HG02798 (cell line): ENCODE measurements around the gene SPATS2.
"Not testable (repeated sequence)": the region's sequence is repeated elsewhere in the genome, so short reads cannot be mapped to it uniquely, and the experiment has no call there.

Experiments
- ATAC-seq: cut with Tn5 transposase; IDR thresholded peaks from one replicate; pipeline ENCODE4 v1.9.1; 2021; ENCODE audit warnings: mild to moderate bottlenecking; ENCODE audit not compliant: unreplicated experiment, poor library complexity

The SPATS2 gene

DNA sequence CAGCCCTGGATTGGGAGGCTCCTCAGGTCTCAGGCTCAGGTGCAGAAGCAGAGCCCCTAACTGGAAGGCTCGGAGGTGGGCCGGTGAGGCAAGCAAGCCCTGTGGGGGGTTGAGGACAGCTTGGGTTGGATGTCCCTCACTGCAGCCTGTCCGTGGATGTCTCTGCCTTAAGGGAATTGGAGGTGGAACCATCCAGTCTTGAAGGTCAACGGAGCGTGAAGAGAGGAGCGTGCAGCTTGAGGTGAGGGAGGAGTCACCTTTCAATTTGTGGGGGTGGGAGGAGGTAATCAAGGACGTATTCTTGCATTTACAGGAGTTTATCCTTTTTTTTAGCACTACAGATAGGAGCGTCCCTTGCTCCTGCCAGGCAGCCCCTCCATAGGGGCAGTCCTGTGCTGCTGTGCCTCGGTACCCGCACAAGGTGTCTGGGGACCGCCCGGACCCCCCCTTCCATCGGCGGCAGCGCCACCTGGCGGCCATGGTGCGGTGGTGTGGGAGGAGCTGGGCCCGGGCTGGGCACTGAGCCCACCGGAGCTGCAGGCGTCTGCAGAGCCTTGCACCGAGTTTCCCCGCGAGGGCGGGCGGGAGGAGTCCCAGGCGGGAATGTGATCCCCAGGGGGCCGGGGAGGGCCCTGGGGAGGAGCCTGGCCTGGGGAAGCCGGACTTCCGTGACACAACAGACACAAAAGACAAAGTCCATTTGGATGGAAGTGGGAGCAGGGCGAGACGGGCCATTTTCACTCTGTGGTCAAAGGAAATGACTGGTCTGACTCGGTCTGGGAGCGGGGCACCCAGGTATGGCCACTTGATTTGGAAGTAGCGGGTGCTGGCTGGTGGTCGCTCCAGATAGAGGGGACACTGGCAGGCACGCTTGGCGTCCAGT, 19.7 kb upstream of the SPATS2 start:
- peak; percentile 62 for ATAC-seq

DNA sequence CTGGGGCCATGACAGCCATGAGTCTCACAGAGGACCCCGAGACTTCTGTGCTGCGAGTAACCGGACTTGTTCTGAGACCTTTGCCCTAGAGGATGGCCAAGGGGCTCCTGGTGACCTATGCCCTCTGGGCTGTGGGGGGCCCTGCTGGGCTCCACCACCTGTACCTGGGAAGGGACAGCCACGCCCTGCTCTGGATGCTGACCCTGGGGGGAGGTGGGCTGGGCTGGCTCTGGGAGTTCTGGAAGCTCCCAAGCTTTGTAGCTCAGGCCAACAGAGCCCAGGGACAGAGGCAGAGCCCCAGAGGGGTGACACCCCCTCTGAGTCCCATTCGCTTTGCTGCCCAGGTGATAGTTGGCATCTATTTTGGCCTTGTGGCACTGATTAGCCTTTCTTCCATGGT, 18.5 kb upstream of the SPATS2 start:
- ATAC-seq: no peak

DNA sequence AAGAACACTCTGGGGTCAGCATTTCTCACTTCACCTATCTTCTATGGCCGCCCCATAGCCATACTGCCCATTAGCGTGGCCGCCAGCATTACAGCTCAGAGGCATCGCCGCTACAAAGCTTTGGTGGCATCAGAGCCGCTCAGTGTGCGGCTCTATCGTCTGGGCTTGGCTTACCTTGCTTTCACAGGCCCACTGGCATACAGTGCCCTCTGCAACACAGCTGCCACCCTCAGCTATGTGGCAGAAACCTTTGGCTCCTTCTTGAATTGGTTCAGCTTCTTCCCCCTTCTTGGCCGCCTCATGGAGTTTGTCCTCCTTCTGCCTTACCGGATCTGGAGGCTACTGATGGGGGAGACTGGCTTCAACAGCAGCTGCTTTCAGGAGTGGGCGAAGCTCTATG, 18.0 kb upstream of the SPATS2 start:
- ATAC-seq: no peak

DNA sequence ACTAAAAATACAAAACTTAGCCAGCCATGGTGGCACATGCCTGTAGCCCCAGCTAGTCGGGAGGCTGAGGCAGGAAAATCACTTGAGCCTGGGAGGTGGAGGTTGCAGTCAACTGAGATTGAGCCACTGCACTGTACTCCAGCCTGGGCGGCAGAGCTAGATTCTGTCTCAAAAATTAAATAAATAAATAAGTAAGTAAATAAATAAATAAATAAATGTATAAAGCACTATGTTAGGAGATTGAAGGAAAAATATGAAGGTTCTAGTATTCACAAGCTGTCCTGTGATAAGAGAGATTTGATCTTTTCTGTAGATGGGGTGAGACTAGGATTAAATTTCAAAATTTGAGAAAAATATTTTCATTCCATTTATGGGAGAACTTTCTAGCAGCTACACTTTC, 14.9 kb upstream of the SPATS2 start:
- ATAC-seq: no peak

DNA sequence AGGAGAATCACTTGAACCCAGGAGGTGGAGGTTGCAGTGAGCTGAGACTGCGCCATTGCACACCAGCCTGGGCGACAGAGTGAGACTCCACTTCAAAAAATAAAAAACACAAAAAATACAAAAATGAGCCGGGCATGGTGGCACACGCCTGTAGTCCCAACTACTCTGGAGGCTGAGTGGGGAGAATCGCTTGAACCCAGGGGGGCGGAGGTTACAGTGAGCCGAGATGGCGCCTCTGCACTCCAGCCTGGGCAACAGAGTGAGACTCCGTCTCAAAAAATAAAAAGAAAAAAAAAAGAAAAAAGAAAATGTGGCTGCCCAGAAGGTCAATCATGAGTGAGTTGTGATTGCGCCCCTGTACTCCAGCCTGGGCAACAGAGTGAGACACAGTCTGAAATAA, 11.3 kb upstream of the SPATS2 start:
- ATAC-seq: no peak

DNA sequence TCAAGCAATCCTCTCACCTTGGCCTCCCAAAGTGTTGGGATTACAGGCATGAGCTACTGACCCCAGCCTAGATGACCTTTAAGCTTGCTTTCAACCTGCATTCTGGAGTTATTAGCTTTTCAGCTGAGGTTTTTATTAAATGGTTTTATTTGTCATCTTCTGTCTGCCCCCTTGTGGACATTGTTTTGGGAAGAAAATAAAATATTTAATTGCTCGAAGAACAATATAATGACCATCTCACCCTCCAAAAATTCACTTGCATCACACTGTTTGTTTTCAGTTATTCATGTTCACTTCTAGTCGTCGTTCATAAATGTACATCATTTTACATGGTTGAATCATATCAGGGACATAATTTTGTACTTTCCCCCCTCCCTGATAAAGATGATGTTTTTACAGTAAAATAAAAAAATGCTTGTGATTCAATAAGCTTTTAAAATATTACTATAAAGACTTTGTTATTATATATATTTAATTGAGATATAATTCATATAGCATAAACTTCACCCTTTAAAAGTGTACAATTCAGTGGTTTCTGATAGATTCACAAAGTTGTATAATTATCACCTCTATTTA, 10.1 kb upstream of the SPATS2 start:
- no peak for ATAC-seq

DNA sequence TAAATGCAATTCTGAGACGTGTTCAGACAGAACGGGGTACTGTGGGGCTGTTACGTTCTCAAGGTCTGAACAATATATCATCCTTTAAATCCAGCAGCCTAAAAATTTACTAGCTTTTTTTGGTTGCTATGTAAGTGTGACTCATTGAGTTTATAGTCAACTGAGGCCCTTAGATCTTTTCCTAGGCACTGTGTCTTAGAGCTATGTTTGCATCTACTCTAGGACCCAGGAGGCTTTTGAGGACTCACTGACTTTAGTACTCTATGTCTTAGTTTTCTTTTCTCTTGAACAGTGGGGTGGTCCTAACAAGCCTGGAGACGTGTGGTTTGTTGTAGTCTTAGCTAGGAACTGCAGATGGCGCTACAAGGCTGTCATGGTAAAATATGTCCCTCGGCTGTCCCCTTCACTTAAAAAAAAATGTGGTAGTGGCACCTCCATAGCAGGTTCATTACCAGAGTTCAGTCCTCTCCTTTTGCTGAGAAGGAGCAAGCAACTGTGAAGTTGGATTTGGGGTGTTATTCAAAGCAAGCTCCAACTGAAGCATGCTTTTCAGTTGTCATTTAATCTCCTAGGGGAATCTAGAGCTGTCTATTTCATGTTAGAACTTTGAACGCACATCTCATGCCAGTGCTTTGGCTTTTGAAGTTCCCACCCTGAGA, 8.7 kb upstream of the SPATS2 start:
- no peak for ATAC-seq

DNA sequence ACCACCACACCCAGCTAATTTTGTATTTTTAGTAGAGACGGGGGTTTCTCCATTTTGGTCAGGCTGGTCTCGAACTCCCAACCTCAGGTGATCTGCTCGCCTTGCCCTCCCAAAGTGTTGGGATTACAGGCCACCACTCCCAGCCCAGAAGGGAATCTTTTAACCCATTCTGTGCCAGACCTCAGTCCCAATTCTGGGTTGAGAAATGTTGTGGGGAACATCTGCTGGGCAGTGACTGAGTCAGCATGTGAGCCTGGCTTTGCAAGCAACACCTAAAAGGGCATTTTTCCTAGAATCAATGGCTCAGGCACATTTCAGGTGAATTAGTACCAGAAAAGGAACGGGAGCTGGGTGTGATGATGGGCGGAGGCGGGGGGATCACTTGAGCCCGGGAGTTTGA, 7.6 kb upstream of the SPATS2 start:
- no peak for ATAC-seq

DNA sequence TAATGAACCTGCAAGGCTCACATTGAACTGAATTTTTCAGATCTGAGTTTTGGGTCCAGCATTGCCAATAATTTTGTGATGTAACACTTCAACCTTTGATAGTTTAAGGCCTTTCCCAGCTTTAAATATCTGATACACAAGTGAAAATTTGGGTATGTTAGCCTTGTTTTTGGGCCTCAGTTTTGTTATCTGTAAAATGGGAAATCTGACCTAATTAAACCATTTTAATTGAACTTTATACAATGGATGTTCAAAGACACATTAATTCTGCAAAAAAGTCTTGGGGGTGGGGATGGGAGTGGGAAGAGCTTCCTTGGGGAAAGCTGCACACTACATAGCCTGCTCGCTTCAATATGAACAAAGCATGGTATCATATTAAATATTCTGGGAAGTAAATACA, 5.2 kb upstream of the SPATS2 start:
- ATAC-seq: no peak

DNA sequence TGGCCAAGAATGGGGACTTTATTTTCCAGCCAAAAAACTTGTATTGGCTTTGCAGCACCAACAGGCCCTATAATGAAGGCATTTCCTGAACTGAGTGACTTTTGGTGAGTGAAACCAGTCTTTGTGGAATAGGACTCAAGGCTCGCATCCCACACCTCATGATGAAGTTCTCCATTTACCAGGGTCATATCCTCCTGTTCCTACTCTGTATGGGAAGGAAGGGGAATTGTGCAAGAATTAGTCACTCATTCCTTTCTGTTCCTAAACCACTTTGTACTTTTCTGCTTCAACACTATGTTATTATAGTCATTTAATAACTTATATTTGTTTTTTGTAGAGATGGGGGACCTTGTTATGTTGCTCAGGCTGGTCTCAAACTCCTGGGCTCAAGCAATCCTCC, 2.3 kb upstream of the SPATS2 start:
- ATAC-seq: no peak

DNA sequence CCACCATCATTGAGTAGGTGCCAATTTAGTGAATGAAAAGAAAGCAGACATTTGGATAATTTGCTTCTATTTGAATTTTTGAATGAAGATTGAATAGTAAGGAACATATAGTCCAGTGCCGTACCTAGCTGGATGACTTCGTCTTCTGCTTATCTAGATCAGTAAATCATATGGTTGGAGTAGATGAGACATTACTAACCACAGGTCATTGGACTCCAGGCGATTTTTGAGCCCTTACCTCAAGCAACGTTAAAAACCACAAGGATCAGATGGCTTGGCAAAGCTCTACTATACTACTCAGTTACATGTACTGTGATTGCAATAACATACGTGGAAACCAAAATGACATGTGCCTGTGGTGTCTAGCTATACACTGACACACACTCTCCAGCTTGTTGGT, 1.7 kb upstream of the SPATS2 start:
- ATAC-seq: no peak

DNA sequence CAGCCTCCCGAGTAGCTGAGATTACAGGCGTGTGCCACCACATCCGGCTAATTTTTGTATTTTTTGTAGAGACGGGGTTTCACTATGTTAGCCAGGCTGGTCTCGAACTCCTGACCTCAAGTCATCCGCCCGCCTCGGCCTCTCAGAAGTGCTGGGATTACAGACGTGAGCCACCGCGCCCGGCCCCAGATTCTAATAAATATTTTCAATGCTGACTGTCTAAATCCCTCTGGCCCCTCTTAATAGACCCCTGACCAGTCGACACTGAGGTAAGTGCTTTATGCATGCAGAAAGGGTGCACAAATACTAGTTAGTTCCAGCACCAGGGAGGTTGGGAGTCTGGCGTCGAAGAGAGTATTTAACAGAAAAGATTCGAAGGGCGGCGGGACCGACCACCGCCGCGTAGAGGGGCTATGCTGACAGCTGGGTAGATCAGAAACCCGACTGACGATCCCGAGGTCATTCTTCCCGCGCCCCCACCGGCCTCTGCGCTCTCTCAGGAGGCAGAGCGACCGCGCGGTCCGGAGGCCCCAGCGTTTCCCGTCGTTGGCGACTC, 1.1 kb upstream of the SPATS2 start:
- ATAC-seq: no peak

DNA sequence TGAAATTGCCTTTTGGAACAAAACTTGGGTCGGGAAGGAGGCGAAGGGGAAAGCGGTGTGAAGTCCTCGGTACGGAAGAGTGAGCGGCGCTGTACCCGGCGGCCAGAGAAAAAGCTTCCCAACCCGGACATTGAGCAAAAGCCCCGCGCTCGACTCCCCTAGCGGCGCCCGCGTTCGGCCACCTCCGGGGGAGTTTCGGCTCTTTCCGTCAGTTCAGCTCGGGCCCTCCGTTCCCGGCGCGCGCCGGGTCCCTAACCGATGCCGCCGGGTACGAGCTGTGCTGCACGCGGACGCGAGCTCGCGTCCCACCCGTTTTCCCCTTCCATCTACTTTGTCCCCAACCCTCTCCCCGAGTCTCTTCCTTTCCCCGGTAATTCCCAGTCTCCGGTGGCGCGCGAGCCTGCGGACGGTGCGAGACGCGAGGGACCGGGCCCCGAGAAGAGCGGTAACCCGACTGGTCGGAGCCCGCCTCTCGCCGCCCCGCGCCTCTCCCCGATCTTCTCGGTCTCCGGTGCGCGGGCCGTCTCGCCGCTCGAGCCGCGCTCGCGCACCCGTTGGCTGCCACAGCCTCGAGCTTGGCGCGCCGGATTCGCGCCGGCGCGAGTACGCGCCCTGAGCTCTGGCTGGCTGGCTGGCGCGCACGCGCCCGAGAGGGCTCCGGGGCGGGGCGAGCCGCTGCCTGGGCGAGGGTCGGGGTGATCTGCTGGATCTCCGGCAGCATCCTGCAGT, 446 bp upstream of the SPATS2 start:
- ATAC-seq: peak; percentile 78

DNA sequence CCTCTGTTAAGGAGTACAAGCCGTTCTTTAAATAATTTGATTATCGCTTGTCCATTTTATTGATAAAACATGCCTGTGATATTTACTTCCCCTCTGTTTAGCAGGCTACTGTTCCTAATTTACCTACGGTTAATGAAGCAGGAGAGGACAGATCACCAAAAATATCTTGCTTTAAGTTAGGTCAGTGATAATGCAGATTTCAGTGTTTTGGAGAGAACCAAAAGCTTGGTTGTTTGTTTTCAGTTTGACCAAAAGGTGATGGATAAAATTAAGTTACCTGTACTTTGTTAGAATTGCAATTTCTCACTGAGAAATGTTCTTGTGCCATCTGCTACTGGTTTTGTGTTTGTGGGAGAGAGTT, 958 bp downstream of the SPATS2 start:
- no peak for ATAC-seq

DNA sequence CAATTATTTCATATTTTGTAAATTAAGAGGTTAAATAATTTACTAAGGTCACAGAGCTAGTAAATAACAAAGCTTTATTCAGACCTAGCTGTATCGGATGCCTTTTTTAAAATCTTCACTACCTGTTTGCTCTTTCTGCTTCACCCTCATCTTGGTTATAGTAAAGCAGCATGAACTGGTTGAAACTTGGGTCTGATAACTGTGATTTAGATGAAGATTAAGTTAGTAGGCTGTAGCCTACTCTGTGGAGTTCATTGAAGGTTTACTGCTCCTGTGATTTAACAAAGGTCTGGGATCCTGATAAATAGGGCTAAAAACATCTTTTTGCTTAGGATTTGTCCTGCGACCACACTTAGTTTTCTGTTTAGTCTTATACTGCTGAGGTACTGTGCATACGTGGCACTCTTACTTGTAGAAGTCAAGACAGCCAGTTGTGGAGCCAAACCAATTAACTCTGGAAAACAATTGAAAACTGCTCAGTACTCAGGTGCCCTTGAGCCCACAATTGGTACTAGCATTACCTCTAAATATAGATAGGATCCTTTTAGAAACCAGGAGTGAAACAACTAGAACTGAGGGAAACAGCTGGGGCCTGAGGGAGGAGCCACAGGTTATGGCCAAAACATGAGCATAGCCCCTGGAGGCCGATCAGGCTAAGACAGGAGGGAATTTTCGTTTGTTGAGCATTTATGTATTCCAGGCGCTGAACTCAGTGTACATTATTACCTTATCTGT, 2.3 kb downstream of the SPATS2 start:
- peak; percentile 51 for ATAC-seq

DNA sequence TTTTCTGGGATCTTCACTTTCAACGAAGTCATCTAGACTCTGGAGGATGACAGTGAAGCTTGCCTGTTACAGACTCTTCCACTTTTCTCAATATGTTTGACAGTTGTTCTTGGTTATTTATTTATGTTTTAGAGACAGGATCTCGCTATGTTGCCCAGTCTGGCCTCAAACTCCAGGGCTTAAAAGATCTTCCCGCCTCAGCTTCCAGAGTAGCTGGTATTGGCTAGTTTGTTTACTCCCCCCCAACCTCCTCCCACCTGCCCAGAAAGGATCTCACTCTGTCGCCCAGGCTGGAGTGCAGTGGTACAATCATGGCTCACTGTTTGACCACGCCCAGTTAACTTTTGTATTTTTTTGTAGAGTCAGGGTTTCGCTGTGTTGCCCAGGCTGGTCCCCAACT, 3.3 kb downstream of the SPATS2 start:
- no peak for ATAC-seq

DNA sequence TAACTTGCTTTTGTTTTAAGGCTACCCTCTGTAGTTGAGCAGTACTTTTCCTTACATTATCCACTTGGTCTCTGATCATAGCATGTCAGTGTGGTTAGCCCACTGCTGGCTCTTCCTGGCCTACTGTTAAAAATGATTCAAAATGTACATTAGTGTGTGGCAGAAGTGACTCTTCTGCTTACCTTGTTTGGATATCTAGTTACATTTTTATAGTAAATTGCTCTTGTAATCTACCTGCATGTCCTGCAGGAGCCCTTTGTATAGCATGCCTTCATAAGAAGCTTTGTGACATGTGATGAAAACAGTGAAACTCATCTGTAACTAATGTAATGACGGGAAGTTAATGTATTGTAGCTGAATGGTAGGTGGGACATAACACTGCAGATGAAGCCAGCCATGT, 8.1 kb downstream of the SPATS2 start:
- no peak for ATAC-seq

DNA sequence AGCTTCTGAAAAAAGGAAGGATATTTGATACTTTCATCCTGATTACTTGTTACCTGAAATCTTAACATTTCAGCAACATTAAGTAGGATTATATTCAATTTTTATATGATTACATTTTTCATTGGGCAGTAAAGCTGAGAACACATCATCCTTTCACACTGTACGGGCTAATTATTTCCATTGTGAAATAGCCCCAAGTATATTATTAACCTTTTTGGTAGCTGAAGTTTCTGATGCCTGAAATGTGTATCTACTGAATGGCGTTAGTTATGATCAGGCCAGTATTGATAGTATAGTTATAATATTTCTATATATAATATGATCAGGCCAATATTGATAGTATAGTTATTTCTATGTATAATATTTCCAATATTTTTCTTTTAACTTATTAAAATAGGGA, 10.1 kb downstream of the SPATS2 start:
- ATAC-seq: no peak

DNA sequence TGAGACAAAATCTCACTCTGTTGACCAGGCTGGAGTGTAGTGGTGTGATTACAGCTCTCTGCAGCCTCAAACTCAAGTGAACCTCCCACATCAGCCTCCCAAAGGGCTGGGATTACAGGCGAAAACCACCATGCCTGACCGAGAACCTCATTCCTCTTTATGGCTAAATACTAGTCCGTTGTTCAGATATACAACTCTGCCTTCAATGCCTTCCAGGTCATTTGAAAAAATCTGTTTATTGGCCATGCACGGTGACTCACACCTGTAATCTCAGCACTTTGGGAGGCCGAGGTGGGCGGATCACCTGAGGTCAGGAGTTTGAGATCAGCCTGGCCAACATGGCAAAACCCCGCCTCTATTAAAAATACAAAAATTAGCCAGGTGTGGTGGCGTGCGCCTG, 12.9 kb downstream of the SPATS2 start:
- ATAC-seq: not testable (repeated sequence)
